Stomach (tissue), 9 donors: ENCODE results near the gene FUT1. TPM values are rescaled to one million over a fixed set of nuclear protein-coding genes. Genes with fewer than 3 reads are reported as not detected.
A peak's percentile ranks its signal among the peaks of the same experiment; 100 is the strongest.

Experiments used
- DNase-seq, 2 donors: peaks; one replicate each; pipeline versions ENCODE4 v3.0.0 to v3.0.0-alpha.2; 2013 to 2019
- H3K27ac ChIP-seq, 5 donors: fragments of 200-600 bp in 4 of 5; sonication (generic) in 4 of 5; one replicate each; pipeline ENCODE4 v1.5.1; 2013 to 2019; ENCODE audit warnings: mild to moderate bottlenecking in 1 of 5, moderate library complexity in 1 of 5
- H3K27me3 ChIP-seq, 3 donors: fragments of 200-600 bp; sonication (generic); one replicate each; pipeline ENCODE4 v1.5.1; 2017 to 2019; ENCODE audit warnings: mixed run types in 1 of 3
- H3K36me3 ChIP-seq, 4 donors: fragments of 200-600 bp; sonication (generic); 1 replicate in 3 of 4; 2 replicates in 1 of 4; pipeline ENCODE4 v1.5.1; 2016 to 2019
- H3K4me1 ChIP-seq, 4 donors: fragments of 200-600 bp; sonication (generic); one replicate each; pipeline ENCODE4 v1.5.1; 2016 to 2019
- H3K4me3 ChIP-seq, 4 donors: fragments of 200-600 bp; sonication (generic) in 3 of 4; one replicate each; pipeline ENCODE4 v1.5.1; 2016 to 2019; ENCODE audit warnings: mild to moderate bottlenecking in 1 of 4
- H3K9me3 ChIP-seq, 4 donors: fragments of 200-600 bp; sonication (generic); one replicate each; pipeline ENCODE4 v1.5.1; 2016 to 2019
- CTCF ChIP-seq, 7 experiments: fragments of 450-650 bp in 4 of 7; fragments of 200-600 bp in 3 of 7; sonication (generic) in 3 of 7; IDR thresholded peaks; one replicate each; pipeline ENCODE4 v1.5.1; 2016 to 2019; ENCODE audit warnings: antibody characterized with exemption in 7 of 7, control low read depth in 2 of 7, mild to moderate bottlenecking in 1 of 7
- EP300 ChIP-seq: sonication (generic); formaldehyde crosslinking; IDR thresholded peaks from one replicate; pipeline ENCODE4 v1.6.1; 2017; ENCODE audit warnings: antibody characterized with exemption
- POLR2A ChIP-seq, 4 donors: fragments of 450-650 bp; IDR thresholded peaks; one replicate each; pipeline ENCODE4 v1.6.1; 2016; ENCODE audit warnings: antibody characterized with exemption in 4 of 4, control low read depth in 2 of 4, mild to moderate bottlenecking in 1 of 4, moderate library complexity in 1 of 4
- POLR2AphosphoS5 ChIP-seq, 3 donors: sonication (generic); formaldehyde crosslinking; IDR thresholded peaks; one replicate each; pipeline ENCODE4 v1.6.1; 2016; ENCODE audit warnings: antibody characterized with exemption in 3 of 3
- WGBS, 5 donors: extraction: QIAGEN DNeasy Blood & Tissue Kit in 3 of 5; methylation state at CpG; one replicate each; pipeline versions ENCODE4 v1.1.5 to v1.1.7; 2013 to 2018; 5-methylcytosine and 5-hydroxymethylcytosine counted together
- intact Hi-C: fragments of 100-400 bp; cut with DNase I; formaldehyde crosslinking; loops from one replicate; pipeline ENCODE4 v1.15.1; 2023; ENCODE audit warnings: low total_unique reads
- polyA plus RNA-seq, 3 donors: library from polyadenylated mRNA; stranded (reverse); fragments of 200-250 nt; gene quantifications; one replicate each; pipeline ENCODE4 v1.2.3, GENCODE V29; 2013
- total RNA-seq, 5 donors: library from RNA; depleted of rRNA; stranded (reverse); fragments of >200 nt; gene quantifications; one replicate each; pipeline versions ENCODE4 v1.1.0 to v1.2.3, GENCODE V29; 2014 to 2016
- donor health status: healthy with polysubstance abuse.
- donor health status: Bipolar disorder and iron deficiency.
- donor health status: healthy.

FUT1 gene
- total and polyA plus RNA-seq, 8 donors = 7.0 to 54.5 (median 7.3) TPM; not detected in 1

GRCh38 chr19:48737360-48737998, 15.0 kb downstream of the FUT1 start:
- DNase-seq = peak; percentile 78 to 89
- intact Hi-C loops = no loop called here
- peaks cover 27 to 48% (median 36%) of the 10 kb centered on the region in 4 donors for H3K4me1 ChIP-seq
- TF ChIP-seq POLR2A (IDR thresholded peaks at IDR 0.05) = no peak
- no peak for TF ChIP-seq POLR2AphosphoS5 (IDR thresholded peaks at IDR 0.05)
- no peak for TF ChIP-seq EP300
- TF ChIP-seq CTCF (IDR thresholded peaks at IDR 0.05) = no peak
- H3K9me3 ChIP-seq = no peaks in the 10 kb centered on the region
- H3K27ac ChIP-seq = peak overlapping the region in 3 of 5 donors; percentile 7 to 82 (median 71)
- peak overlapping the region in 2 of 4 donors; percentile 3 to 69 for H3K4me3 ChIP-seq
- peaks cover 0 to 12% (median 3%) of the 10 kb centered on the region in 4 donors for H3K36me3 ChIP-seq
- H3K27me3 ChIP-seq = peaks cover 0 to 27% (median 0%) of the 10 kb centered on the region in 3 donors
- 31 to 49% (median 46%) methylated on average over 22 of the region's 22 CpGs for WGBS, 5 donors

GRCh38 chr19:48735031-48735615, 17.3 kb downstream of the FUT1 start:
- DNase-seq = peak in 1 of 2 donors; percentile 83
- Histone ChIP-seq H3K27me3 (peaks cover 0 to 24% (median 0%) of the 10 kb centered on the region in 3 donors), H3K9me3 (no peaks in the 10 kb centered on the region), H3K4me1 (peaks cover 17 to 31% (median 28%) of the 10 kb centered on the region in 4 donors), H3K4me3 (no peak overlapping the region), H3K27ac (peak overlapping the region in 1 of 5 donors; percentile 1), H3K36me3 (peaks cover 0 to 12% (median 3%) of the 10 kb centered on the region in 4 donors)
- WGBS, 5 donors = 35 to 65% (median 43%) methylated on average over 16 to 38 of the region's 38 CpGs
- TF ChIP-seq EP300 (no peak), CTCF (IDR thresholded peaks at IDR 0.05) (no peak), POLR2A (IDR thresholded peaks at IDR 0.05) (no peak), POLR2AphosphoS5 (IDR thresholded peaks at IDR 0.05) (no peak)
- intact Hi-C loops = no loop called here

- peaks cover 0 to 12% (median 3%) of the 10 kb centered on the region in 4 donors for H3K36me3 ChIP-seq
- no peak overlapping the region for H3K27ac ChIP-seq
- WGBS, 5 donors = 93 to 98% (median 95%) methylated on average over 9 of the region's 9 CpGs
- H3K9me3 ChIP-seq = no peaks in the 10 kb centered on the region
- TF ChIP-seq CTCF (IDR thresholded peaks at IDR 0.05) = no peak
- no peak for TF ChIP-seq POLR2A (IDR thresholded peaks at IDR 0.05)
- TF ChIP-seq EP300 = no peak
- TF ChIP-seq POLR2AphosphoS5 (IDR thresholded peaks at IDR 0.05) = no peak
- intact Hi-C loops = no loop called here
- H3K4me3 ChIP-seq = no peak overlapping the region
- peaks cover 0 to 19% (median 0%) of the 10 kb centered on the region in 3 donors for H3K27me3 ChIP-seq
- DNase-seq = no peak
- H3K4me1 ChIP-seq = peaks cover 12 to 26% (median 24%) of the 10 kb centered on the region in 4 donors
These were observed 17.8 kb downstream of the FUT1 start for GRCh38 chr19:48734625-48735024.

- Histone ChIP-seq H3K9me3 (no peaks in the 10 kb centered on the region), H3K27ac (no peak overlapping the region), H3K36me3 (peaks cover 0 to 18% (median 3%) of the 10 kb centered on the region in 4 donors), H3K4me1 (no peaks in the 10 kb centered on the region), H3K27me3 (peaks cover 0 to 11% (median 0%) of the 10 kb centered on the region in 3 donors), H3K4me3 (no peak overlapping the region)
- TF ChIP-seq EP300 = no peak
- no peak for TF ChIP-seq POLR2AphosphoS5 (IDR thresholded peaks at IDR 0.05)
- no peak for TF ChIP-seq POLR2A (IDR thresholded peaks at IDR 0.05)
- TF ChIP-seq CTCF (IDR thresholded peaks at IDR 0.05) = no peak
- intact Hi-C loops = no loop called here
- no peak for DNase-seq
- 85 to 97% (median 91%) methylated on average over 4 of the region's 4 CpGs for WGBS, 5 donors
These were observed 21.0 kb downstream of the FUT1 start for GRCh38 chr19:48731452-48731851.
